Measurements from ENCODE around the gene ZCCHC14.

ZCCHC14 gene

DNA sequence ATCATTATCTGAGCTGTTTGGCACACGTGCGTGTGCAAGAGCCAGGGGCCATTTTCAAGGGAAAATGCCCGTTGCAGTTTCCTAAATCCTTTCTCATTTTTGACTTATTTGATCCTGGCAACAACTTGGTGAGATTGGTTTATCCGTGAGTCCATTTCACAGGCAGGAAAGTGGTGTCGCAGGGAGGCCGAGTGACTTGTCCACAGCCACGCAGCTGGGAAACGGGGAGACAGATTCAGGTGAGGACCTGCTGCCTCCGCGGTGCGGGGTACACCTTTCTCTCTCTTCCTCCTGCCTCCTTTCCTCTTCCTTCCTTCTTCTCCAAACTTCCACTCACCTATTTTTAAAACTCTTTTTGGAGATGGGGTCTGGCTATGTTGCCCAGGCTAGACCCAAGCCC lies 46.3 kb upstream of the ZCCHC14 start:
- no peak for DNase-seq
- H3K9me3 Mint-ChIP-seq: peaks cover 30% of the 10 kb centered on the region
- peaks cover 6% of the 10 kb centered on the region for H3K36me3 Mint-ChIP-seq (ENCODE audit: low read depth)
- H3K27ac Mint-ChIP-seq: peak overlapping the region; percentile 73
- H3K27me3 Mint-ChIP-seq (ENCODE audit: low read depth, poor library complexity): peaks cover 27% of the 10 kb centered on the region
- H3K4me3 Mint-ChIP-seq: no peak overlapping the region
- TF ChIP-seq, protein P1, sequence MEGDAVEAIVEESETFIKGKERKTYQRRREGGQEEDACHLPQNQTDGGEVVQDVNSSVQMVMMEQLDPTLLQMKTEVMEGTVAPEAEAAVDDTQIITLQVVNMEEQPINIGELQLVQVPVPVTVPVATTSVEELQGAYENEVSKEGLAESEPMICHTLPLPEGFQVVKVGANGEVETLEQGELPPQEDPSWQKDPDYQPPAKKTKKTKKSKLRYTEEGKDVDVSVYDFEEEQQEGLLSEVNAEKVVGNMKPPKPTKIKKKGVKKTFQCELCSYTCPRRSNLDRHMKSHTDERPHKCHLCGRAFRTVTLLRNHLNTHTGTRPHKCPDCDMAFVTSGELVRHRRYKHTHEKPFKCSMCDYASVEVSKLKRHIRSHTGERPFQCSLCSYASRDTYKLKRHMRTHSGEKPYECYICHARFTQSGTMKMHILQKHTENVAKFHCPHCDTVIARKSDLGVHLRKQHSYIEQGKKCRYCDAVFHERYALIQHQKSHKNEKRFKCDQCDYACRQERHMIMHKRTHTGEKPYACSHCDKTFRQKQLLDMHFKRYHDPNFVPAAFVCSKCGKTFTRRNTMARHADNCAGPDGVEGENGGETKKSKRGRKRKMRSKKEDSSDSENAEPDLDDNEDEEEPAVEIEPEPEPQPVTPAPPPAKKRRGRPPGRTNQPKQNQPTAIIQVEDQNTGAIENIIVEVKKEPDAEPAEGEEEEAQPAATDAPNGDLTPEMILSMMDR (IDR thresholded peaks at IDR 0.05): no peak
- peaks cover 50% of the 10 kb centered on the region for H3K4me1 Mint-ChIP-seq

DNA sequence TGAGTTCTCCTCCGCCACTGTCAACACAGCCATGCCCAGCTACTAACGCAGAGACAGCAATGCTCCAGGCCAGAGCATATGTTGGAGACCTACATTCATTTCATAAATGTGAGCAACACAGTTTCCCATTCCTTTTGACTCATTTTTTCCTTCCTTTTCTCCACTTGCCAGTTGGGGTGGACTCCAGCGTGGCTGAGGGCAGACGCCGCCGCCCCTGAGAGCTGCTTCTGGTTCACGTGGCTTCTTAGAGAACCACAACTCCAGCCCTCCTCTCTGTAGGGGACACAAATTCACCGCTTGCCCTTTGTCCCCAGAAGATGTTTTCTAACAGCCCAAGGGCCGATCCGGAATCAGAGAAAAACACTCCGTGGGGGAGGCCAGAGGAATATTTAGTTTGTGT lies 45.8 kb upstream of the ZCCHC14 start:
- Mint-ChIP-seq H3K27ac (no peak overlapping the region), H3K36me3 (ENCODE audit: low read depth) (peaks cover 6% of the 10 kb centered on the region), H3K9me3 (peaks cover 35% of the 10 kb centered on the region), H3K4me1 (peaks cover 45% of the 10 kb centered on the region), H3K4me3 (no peak overlapping the region), H3K27me3 (ENCODE audit: low read depth, poor library complexity) (peaks cover 27% of the 10 kb centered on the region)
- DNase-seq: no peak
- TF ChIP-seq, protein P1 (IDR thresholded peaks at IDR 0.05): no peak

DNA sequence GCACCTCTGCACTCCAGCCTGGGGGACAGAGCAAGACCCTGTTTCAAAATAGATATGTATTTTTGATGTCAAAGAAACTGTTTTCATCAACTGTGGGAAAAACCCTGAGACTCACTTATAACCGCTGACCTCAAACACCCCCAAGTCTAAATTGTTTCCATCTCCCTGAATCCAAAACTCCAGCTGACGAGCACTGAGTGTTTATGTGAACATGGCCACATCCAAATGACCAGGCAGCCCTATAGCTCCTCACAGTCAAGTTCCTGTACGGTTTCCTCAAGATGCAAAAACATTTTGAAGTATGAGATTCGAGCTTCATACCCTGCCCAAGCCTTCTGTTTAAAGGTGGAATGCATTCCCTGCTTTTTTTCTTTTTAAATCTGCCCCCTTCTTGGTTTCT lies 45.3 kb upstream of the ZCCHC14 start:
- Mint-ChIP-seq H3K4me3 (no peak overlapping the region), H3K9me3 (peaks cover 39% of the 10 kb centered on the region), H3K27ac (no peak overlapping the region), H3K27me3 (ENCODE audit: low read depth, poor library complexity) (peaks cover 27% of the 10 kb centered on the region), H3K36me3 (ENCODE audit: low read depth) (peaks cover 6% of the 10 kb centered on the region), H3K4me1 (peaks cover 44% of the 10 kb centered on the region)
- TF ChIP-seq, protein P1 (IDR thresholded peaks at IDR 0.05): no peak
- DNase-seq: no peak

DNA sequence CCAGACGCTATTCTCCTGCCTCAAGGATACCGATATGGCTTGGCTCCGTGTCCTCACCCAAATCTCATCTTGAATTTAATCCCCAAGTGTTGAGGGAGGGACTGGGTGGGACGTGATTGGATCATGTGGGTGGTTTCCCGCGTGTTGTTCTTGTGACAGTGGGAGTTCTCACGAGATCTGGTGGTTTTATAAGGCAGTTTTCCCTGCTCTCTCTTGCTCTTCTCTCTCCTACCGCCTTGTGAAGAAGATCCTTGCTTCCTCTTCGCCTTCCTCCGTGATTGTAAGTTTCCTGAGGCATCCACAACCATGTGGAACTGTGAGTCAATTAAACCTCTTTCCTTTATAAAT lies 43.9 kb upstream of the ZCCHC14 start:
- no peak overlapping the region for H3K4me3 Mint-ChIP-seq
- DNase-seq: no peak
- peaks cover 49% of the 10 kb centered on the region for H3K9me3 Mint-ChIP-seq
- peaks cover 38% of the 10 kb centered on the region for H3K4me1 Mint-ChIP-seq
- H3K36me3 Mint-ChIP-seq (ENCODE audit: low read depth): peaks cover 6% of the 10 kb centered on the region
- TF ChIP-seq, protein P1 (IDR thresholded peaks at IDR 0.05): no peak
- H3K27ac Mint-ChIP-seq: no peak overlapping the region
- H3K27me3 Mint-ChIP-seq (ENCODE audit: low read depth, poor library complexity): peaks cover 34% of the 10 kb centered on the region

DNA sequence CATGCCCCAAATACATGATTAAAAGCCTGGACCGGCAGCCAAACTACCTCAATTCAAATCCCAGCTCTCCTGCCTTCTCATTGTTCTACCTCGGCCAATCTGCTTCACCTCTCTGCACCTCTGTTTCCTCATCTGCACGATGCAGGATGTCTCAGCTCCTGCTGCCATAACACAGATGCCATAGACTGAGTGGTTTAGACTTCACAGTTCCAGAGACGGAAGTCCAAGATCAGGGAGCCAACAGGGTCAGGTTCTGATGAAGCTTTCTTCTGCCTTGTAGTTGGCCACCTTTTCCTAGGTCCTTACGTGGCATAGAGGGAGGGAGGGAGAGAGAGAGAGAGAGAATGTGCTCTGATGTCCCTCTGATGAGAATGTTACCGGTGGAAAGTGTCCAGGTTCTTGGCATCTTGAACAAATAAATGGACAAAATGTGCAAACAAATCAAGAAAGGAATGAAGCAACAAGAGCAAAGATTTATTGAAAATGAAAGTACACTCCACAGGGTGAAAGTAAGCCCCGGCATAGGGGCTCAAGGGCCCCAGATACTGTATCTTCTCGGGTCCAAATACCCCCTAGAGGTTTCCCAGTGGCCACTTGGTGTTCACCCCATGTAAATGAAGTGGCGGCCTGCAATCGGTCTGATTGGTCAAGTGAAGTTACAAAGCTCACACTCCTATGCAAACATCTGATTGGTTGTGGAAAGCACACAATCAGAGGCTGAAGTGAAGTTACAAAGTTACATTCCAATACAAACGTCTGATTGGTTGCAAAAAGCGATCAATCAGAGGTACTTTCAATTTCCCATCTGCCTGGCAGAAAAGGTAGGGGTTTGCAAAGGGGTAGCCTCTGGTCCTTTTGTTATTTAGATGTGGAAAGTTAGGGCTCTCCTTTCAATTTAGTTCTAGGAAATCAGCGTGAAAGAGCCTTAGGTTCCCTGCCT lies 43.3 kb upstream of the ZCCHC14 start:
- H3K27me3 Mint-ChIP-seq (ENCODE audit: low read depth, poor library complexity): peaks cover 34% of the 10 kb centered on the region
- no peak overlapping the region for H3K27ac Mint-ChIP-seq
- H3K9me3 Mint-ChIP-seq: peaks cover 55% of the 10 kb centered on the region
- DNase-seq: no peak
- H3K36me3 Mint-ChIP-seq (ENCODE audit: low read depth): peaks cover 6% of the 10 kb centered on the region
- H3K4me1 Mint-ChIP-seq: peaks cover 35% of the 10 kb centered on the region
- TF ChIP-seq, protein P1 (IDR thresholded peaks at IDR 0.05): no peak
- H3K4me3 Mint-ChIP-seq: no peak overlapping the region

DNA sequence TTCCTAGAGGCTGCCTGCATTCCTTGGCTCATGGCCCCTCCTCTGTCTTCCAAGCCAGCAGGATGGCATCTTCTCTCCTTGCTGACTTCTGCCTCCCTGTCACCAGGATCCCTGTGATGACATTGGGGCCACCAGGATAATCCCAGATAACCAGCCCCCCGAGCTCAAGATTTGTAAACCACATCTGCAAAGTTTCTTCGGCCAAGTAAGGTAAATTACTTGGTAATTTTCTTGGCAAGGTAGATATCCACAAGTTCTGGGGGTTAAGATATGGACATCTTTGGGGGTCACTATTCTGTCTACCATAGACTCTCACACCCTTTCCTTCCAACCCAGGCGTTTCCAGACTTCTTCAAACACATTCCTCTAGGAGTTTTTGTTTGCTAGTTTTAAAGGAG lies 42.6 kb upstream of the ZCCHC14 start:
- peaks cover 59% of the 10 kb centered on the region for H3K9me3 Mint-ChIP-seq

More for the DNA sequence above, 42.6 kb upstream of the ZCCHC14 start:
- peaks cover 28% of the 10 kb centered on the region for H3K4me1 Mint-ChIP-seq
- no peak for DNase-seq
- peaks cover 6% of the 10 kb centered on the region for H3K36me3 Mint-ChIP-seq (ENCODE audit: low read depth)
- no peak overlapping the region for H3K4me3 Mint-ChIP-seq
- H3K27ac Mint-ChIP-seq: no peak overlapping the region
- TF ChIP-seq, protein P1 (IDR thresholded peaks at IDR 0.05): no peak
- H3K27me3 Mint-ChIP-seq (ENCODE audit: low read depth, poor library complexity): peaks cover 34% of the 10 kb centered on the region
